Epithelial cell of umbilical artery (primary cell): Measurements from ENCODE around the gene CRYBA4. TPM values are rescaled to one million over a fixed set of nuclear protein-coding genes. Genes with fewer than 3 reads are reported as not detected.

Experiments
- total RNA-seq: library from RNA; depleted of rRNA; stranded (reverse); fragments of >200 nt; gene quantifications from 2 replicates; pipeline ENCODE4 v1.2.3, GENCODE V29; 2014

The CRYBA4 gene
- total RNA-seq: not detected in 2 replicates

DNA sequence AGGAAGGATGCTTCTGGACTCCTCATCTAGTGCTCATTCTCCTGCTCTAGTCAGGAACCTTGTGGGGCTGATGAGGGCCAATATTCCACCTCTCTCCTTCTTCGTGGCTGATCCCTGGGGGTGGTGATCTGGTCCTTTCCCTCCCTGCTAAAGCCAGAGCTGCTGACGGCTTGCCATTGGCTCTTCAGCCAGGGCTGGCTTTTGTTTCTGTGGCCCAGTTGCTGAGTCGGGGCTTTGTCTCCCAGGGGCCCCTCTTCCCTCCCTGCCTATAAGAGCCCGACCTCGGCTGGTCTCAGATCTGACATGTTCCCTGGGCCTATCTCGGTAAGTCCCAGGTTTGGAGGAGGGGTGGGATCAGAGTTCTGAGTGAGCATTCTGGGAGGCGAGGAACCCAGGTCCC lies at the start of gene CRYBA4:
CRYBA4 (plus strand) TSS at position 301 of the 400 bp plus-strand sequence. CDS start 634 bp downstream, outside the sequence.

DNA sequence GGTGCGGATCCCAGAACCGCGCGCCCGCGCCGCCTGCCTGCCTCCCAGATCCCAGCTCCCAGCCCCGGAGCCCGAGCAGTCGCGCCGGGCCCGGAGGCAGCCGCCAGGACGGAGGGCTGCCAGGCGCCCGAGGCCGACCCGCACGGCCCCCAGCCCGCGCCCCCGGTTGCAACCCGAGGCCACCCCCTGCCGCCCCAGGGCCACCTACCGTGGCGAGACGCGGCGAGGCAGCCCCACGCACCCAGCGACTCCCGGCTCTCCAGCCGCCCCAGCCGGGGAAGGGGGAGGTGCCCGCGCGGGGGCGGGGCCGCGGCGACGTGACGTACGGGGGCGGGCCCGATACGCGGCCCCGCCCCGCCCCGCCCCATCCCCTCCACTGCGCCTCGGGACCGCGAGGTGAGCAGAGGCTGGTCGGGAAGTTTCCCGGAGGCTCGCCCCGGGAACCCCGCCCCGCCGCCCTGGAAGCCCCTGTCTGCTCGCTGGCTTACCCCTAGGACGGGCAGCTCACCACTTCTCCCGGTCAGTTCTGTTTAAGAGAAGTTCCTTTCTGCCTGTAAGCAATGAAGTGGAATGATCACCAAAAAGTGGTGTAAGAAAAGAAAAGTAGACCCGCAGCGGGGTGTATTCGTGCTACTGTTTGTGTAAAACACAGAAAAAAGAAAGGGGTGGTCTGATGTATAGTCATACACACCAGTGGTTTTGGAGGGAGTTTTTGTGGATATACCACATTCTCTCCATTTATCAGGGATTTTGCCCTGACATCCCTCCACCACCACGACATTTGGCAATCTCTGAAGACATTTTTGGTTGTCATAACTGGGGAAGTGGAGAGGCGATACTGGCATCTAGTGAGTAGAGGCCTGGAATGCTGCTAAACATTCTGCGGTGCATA lies 31.7 kb upstream of the CRYBA4 start, which contains the start of gene TPST2:
TPST2 (minus strand) TSS at position 288 of the 892 bp plus-strand sequence. CDS start 48,502 bp downstream, outside the sequence.

DNA sequence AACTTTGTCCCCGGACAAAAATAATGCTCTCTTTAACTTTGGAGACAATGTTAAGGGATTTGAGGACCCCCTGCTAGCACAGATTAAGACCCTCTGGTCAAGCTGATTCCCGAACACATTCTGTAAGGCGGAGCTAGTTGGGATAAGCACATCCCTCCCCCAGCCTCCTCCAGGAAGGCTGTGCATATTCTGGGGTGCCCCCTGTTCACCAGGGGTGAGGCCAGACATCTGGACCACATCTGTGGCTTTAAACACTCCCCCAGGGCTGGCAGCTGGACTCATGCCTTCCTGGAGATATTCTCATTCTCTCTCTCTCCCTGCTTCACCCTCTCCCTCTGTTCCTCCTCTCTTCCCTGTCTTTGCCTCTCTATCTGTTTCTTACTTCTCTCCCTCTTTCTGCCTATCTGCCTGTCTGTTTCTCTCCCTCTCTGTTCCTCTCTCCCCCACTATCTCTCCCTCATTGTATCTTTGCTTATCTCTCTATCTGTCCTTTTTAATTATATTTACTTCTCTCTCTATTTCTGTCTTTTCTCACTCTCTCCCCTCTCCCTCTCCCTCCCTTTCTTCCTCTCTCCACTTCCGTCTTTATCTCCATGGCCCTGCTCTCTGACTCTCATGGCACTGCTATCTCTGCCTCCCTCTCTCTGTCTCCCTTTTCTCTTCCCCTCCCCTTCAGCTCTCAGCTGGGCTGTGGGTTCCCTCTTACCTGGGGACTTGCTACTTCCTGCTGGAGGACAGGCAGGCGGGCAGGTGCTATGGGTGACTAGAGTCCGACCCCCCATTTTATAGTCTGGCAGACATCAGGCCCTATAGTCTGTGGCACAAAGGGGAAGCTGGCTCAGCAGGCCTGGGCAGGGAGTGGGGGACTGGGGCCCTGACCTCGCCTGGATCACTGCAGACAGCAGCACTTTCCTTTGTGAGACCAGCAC lies 4.2 kb upstream of the CRYBA4 start, which contains the start of gene CRYBB1:
CRYBB1 (minus strand) TSS at position 757 of the 929 bp plus-strand sequence. CDS start 1,708 bp downstream, outside the sequence.

DNA sequence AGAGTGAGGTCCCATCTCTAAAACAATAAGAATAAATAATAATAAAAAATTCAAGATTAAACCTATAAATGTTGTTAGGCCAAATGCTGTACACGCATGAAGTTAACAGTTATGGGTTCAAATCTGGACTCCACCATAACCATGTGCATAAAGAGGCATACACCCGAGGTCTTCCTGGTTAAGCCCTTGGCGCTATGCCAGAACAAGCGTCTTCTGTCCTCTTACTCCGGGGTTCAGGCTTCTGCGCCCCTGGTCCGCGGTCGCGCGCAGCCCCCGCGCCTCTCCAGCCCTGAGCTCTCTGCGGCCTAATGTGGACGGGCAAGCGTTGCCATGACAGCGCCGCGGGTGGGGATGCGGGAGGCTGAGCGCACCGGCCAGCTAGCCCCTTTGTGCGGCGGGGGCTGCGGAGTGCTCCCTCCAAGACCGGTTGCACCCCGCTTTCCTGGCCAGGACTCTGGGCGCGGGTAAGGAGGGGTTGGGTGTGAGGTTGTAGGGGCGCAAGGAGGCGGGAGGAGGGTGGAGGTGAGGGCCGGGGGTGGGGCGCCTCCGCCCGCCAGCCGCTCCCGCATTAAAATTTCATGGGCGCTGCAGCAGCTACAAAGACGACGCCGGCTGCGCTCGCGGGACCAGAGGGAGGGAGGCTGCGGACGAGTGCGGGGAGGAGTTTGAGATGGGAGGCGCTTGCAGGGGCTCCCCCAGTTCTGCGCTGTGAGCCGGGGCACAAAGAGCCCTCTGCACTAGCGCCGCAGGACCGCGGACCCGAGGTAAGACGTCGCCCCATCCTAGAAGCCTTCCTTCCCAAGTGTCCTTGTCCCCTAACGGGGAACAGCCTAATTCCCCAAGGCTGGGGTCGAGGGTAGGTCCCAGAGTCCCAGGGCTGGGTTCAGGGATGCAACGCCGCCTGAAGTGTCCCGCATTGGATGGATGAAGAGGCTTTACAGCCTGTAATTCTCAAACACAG lies 35.4 kb downstream of the CRYBA4 start, which contains the start of gene MIAT:
MIAT (plus strand) TSS at position 698 of the 961 bp plus-strand sequence.

Other genes starting within 250 kb of the CRYBA4 start
- 9.3 and 9.4 TPM in 2 replicates for gene ASPHD2, start 192.7 kb upstream of the CRYBA4 start, total RNA-seq
- gene HPS4, start 138.2 kb upstream of the CRYBA4 start, total RNA-seq: 13.0 and 28.9 TPM in 2 replicates
- 19.9 and 24.0 TPM in 2 replicates for gene SRRD, start 138.1 kb upstream of the CRYBA4 start, total RNA-seq
- gene TFIP11, start 109.5 kb upstream of the CRYBA4 start, total RNA-seq: 49.7 and 55.2 TPM in 2 replicates
- gene TPST2, start 31.8 kb upstream of the CRYBA4 start, total RNA-seq: 38.7 and 60.6 TPM in 2 replicates
- gene CRYBB1, start 3.9 kb upstream of the CRYBA4 start, total RNA-seq: not detected in 2 replicates
- gene MIAT, start 35.6 kb downstream of the CRYBA4 start, total RNA-seq: 0.32 and 0.46 TPM in 2 replicates